GM12872 (cell line): ENCODE measurements around the gene TOX2.

ENCODE experiments used
- TF ChIP-seq, protein P1 (sequence below): IDR thresholded peaks from 3 replicates; pipeline ENCODE4 v1.5.1; 2011; ENCODE audit warnings: low read depth, mild to moderate bottlenecking, low read length, moderate library complexity; ENCODE audit not compliant: insufficient read depth

TOX2 gene

DNA sequence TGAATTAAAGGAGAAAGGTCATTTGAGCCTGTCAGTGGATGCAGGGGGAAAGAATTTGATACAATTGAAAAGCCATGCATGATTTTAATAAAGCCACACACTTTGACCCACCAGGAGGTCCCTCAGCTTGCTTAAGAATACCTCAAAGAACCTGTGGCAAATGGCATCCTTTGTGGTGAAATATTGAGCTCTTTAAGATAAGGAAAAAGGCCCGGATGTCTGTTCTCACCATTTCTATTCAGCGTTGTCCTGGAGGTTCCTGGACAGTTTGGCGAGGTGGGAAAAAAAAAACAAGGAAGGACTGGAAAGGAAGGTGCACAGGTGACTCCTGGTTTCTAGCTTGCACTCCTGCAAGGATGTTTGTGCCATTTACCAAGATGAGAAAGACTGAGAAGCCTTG, 91.0 kb downstream of the TOX2 start:
- TF ChIP-seq, protein P1, sequence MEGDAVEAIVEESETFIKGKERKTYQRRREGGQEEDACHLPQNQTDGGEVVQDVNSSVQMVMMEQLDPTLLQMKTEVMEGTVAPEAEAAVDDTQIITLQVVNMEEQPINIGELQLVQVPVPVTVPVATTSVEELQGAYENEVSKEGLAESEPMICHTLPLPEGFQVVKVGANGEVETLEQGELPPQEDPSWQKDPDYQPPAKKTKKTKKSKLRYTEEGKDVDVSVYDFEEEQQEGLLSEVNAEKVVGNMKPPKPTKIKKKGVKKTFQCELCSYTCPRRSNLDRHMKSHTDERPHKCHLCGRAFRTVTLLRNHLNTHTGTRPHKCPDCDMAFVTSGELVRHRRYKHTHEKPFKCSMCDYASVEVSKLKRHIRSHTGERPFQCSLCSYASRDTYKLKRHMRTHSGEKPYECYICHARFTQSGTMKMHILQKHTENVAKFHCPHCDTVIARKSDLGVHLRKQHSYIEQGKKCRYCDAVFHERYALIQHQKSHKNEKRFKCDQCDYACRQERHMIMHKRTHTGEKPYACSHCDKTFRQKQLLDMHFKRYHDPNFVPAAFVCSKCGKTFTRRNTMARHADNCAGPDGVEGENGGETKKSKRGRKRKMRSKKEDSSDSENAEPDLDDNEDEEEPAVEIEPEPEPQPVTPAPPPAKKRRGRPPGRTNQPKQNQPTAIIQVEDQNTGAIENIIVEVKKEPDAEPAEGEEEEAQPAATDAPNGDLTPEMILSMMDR, result no peak

DNA sequence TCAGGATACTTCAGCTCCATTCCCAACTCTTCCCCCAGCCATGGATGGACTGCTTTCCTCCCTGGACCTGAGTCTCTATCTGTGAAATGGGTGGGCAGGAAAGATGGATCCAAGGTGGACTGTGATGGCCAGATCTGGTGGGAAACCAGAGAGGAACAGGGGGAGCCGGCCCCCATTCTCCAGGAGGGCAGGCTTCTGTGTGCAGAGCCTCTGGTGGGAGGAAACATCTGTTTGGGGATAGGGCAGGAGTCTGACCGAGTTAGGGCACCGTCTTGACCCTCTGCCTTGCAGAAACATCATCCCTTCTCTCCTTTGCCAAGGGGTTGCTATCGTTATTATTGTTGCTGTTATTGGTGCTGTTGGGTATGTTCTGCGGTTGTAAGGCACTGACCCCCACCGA, 91.5 kb downstream of the TOX2 start:
- TF ChIP-seq, protein P1, result no peak

DNA sequence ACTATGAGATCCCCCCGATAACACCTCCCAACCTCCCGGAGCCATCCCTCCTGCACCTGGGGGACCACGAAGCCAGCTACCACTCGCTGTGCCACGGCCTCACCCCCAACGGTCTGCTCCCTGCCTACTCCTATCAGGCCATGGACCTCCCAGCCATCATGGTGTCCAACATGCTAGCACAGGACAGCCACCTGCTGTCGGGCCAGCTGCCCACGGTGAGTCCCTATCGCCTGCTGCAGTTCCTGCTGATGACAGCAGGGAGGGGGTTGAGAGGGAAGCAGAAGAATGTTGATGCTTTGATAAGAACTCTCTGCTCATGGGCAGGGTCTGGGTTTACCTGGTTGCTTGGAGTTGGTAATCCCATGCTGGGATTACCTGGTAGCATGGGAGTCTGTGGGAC, 91.9 kb downstream of the TOX2 start:
- TF ChIP-seq, protein P1, result 0 out of 3 replicates have a peak, but pooled peaks have one; percentile 16

DNA sequence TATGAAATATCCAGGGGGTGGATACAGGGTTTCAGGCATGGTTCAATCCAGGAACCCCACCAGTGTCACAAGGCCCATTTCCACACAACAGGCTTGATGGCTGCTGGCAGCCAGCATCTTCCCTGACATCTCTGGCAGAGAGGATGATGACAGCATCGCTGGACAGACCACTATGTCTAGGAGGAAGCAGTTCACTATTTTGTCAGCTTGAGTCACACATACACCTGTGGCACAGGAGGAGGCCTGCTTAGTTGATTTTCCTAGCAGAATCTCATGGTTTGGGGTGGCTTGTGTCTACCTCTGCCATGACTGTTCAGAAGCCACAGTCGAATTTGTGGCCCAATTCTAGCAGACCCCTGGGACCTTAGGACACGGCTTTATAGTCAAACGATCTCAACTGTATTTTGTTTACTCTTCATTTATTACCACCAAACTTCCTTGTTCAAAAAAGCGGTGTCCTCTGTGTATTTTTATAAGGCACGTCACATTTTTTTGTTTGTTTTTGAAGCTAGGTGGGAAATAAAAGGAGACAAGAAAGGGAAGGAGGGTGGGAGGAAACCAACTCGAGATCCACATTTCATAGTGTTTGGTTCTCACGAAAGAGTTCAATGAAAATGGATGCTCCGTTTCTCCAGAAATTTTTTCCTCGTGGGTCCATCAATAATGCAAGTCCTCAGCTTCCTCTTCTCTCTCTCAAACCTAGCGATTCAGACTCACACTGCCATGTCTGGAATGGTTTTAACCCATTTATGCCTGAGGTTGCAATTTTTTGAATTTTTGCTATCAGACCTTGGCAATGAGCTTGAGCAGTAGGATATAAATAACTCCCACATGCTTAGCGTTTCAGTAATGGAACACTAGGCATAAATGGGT, 94.4 kb downstream of the TOX2 start:
- TF ChIP-seq, protein P1, result no peak

DNA sequence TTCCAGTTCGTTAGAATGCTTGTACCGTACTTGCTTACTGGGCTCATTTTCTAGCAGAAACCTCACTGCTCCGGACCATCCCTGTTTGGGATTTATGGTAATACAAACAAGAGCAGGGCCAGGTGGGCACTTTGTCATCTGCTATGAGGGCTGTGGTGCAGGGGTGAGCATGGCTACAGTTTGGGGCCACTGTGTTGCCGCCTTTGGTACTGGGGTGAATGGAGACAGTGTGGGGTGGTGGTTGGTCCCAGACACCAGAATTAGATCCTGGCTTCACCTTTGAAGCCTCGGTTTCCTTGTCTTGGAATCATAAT, 95.0 kb downstream of the TOX2 start:
- TF ChIP-seq, protein P1, result no peak

DNA sequence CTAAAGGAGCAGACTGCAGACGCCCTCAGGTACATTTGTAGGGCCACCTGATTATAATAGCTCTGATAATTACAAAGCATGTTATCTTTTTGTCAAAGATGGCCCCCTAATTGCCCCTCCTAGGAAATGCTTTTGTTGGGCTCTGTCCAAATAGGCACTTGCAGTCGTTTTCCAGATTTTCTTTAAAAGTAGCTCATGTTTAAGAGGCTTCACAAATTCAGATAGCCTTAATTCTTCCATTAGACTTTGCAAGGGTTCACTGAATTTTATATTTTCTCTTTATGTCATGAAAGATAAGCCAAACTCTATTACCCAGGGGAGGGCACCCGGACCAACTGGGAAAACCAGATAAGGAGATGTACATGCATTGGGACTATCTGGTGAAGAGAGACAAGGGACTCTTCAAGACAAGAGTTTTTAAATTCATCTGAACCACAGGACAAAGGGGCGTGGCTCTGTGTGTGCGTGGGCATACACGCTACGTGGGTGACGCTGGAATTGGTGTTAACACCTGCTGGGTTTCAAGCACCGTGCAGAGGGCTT, 95.6 kb downstream of the TOX2 start:
- TF ChIP-seq, protein P1, result no peak

DNA sequence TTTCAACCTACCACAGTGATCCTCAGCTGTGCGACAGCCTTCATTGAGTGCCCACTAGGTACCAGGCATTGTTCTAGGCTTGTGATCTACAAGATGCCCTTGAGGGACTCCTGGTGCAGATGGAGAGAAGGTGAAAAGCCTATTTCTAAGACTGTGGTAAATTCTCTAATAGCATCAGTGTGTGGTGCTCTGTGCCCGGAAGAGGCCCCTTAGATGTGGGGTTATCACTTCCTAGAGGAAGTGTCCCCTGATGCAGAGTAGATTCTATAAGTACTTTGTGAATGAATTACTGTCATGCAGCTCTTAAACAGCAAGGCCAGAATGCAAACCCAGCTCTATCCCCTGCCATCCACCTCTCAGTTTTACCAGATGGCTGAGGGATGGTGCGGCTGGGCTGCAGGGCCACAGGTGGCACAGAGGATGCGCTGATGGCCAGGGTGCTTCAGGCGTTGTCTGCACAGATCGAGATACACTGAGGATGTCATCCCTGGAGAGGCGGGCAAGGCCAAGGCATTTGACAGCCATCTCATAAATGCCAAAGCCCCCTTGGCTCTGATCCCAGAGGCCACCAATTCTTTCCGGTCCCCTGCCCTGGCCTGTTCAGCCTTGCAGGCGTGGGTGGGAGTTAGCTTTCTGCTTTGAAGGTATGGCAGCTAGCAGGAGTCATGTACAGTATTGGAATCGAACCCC, 96.7 kb downstream of the TOX2 start:
- TF ChIP-seq, protein P1, result no peak
